GM12878 (cell line): ENCODE results near the gene CELF2. TPM values are rescaled to one million over a fixed set of nuclear protein-coding genes. Genes with fewer than 3 reads are reported as not detected.

Source experiments
- ATAC-seq: fragments of 200-7000 bp; cut with Tn5 transposase; 3 replicates; pipeline ENCODE4 v1.9.1; 2020; ENCODE audit warnings: mild to moderate bottlenecking, moderate library complexity
- BruUV-seq: library from RNA; stranded (reverse); fragments of 400-500 nt; replicated peaks from 2 replicates; lab custom pipeline; 2021; lab: Mats Ljungman, UMichigan
- CTCF ChIA-PET: fragments of 300-600 bp; sonication (Branson Sonifier 250); formaldehyde crosslinking; extraction: SDS; loops from one replicate; lab custom pipeline; 2021; ENCODE audit warnings: inconsistent platforms; lab: Yijun Ruan, JAX
- POLR2A ChIA-PET: fragments of 350-600 bp; formaldehyde crosslinking; extraction: SDS; loops from one replicate; lab custom pipeline; 2021; ENCODE audit warnings: inconsistent platforms; lab: Charles Lee
- RAD21 ChIA-PET: fragments of 300-600 bp; sonication (Branson Sonifier 250); formaldehyde crosslinking; loops from one replicate; lab custom pipeline; 2023; ENCODE audit warnings: antibody characterized with exemption; ENCODE audit not compliant: unreplicated experiment; lab: Charles Lee
- SMC1A ChIA-PET: fragments of 300-600 bp; sonication (Branson Sonifier 250); formaldehyde crosslinking; loops from one replicate; lab custom pipeline; 2023; ENCODE audit not compliant: unreplicated experiment, uncharacterized antibody; lab: Charles Lee
- DNase-seq: peaks from one replicate; pipeline ENCODE4 v3.0.0-alpha.2; 2011; ENCODE audit warnings: low read depth, low spot score
- FAIRE-seq: peaks from 3 replicates; lab custom pipeline; 2011; peaks lifted over from hg19 to GRCh38; lab: Jason Lieb, UNC
- H2AFZ ChIP-seq: 2 replicates; pipeline ENCODE4 v1.6.0; 2011; ENCODE audit warnings: low read depth, low read length, control low read depth; ENCODE audit not compliant: control insufficient read depth
- H3K27ac ChIP-seq: 2 replicates; pipeline ENCODE4 v1.5.1; 2011; ENCODE audit warnings: control low read depth; ENCODE audit not compliant: control insufficient read depth, insufficient read depth
- H3K27me3 ChIP-seq, 2 experiments: replicated peaks in 1 of 2; 2 replicates each; pipeline versions ENCODE4 v1.6.0 to v1.6.1; 2011; ENCODE audit warnings: low read length in 1 of 2; ENCODE audit not compliant: control insufficient read depth in 2 of 2, insufficient read depth in 2 of 2
- H3K36me3 ChIP-seq, 2 experiments: 2 replicates each; pipeline ENCODE4 v1.5.1; 2011; ENCODE audit warnings: low read length in 1 of 2; ENCODE audit not compliant: control insufficient read depth in 2 of 2, insufficient read depth in 2 of 2
- H3K4me1 ChIP-seq: 2 replicates; pipeline ENCODE4 v1.6.1; 2011; ENCODE audit warnings: mild to moderate bottlenecking, low read length, moderate library complexity, mixed read lengths; ENCODE audit not compliant: control insufficient read depth, insufficient read depth
- H3K4me2 ChIP-seq: 2 replicates; pipeline ENCODE4 v1.6.0; 2011; ENCODE audit warnings: control low read depth; ENCODE audit not compliant: control insufficient read depth, insufficient read depth
- H3K4me3 ChIP-seq: fragments of 200-600 bp; sonication (generic); 2 replicates; pipeline ENCODE4 v1.5.1; 2016
- H3K79me2 ChIP-seq: 2 replicates; pipeline ENCODE4 v1.6.0; 2011; ENCODE audit warnings: low read length; ENCODE audit not compliant: control insufficient read depth, insufficient read depth
- H3K9ac ChIP-seq: 2 replicates; pipeline ENCODE4 v1.8.0; 2011; ENCODE audit warnings: low read length, control low read depth, mixed read lengths; ENCODE audit not compliant: control insufficient read depth, insufficient read depth
- H3K9me3 ChIP-seq: replicated peaks from 3 replicates; pipeline ENCODE4 v1.5.1; 2011; ENCODE audit warnings: mild to moderate bottlenecking, low read length; ENCODE audit not compliant: control insufficient read depth, insufficient read depth
- H4K20me1 ChIP-seq: 2 replicates; pipeline ENCODE4 v1.6.0; 2011; ENCODE audit not compliant: control insufficient read depth, insufficient read depth
- ASH2L ChIP-seq: fragments of 300-600, 200-600 bp; sonication (generic); IDR thresholded peaks from 2 replicates; pipeline ENCODE4 v1.6.1; 2017; ENCODE audit warnings: low read depth, mild to moderate bottlenecking, borderline replicate concordance
- BCLAF1 ChIP-seq: fragments of 450-650 bp; IDR thresholded peaks from 2 replicates; pipeline ENCODE4 v1.6.1; 2017; ENCODE audit warnings: antibody characterized with exemption, mild to moderate bottlenecking, moderate library complexity
- FOXK2 ChIP-seq: fragments of 450-650 bp; IDR thresholded peaks from 2 replicates; pipeline ENCODE4 v1.6.1; 2017; ENCODE audit warnings: mild to moderate bottlenecking, moderate library complexity
- GATAD2B ChIP-seq: fragments of 450-650 bp; conservative IDR thresholded peaks from 2 replicates; pipeline ENCODE4 v1.6.1; 2017; ENCODE audit warnings: low read depth, mild to moderate bottlenecking, moderate library complexity
- HCFC1 ChIP-seq: fragments of 150-350 bp; IDR thresholded peaks from 2 replicates; pipeline ENCODE4 v1.6.1; 2014; ENCODE audit warnings: low read length
- IRF5 ChIP-seq: fragments of 450-650 bp; IDR thresholded peaks from 2 replicates; pipeline ENCODE4 v1.6.1; 2017; ENCODE audit warnings: borderline replicate concordance
- NFIC ChIP-seq: IDR thresholded peaks from 2 replicates; pipeline ENCODE4 v1.6.1; 2012; ENCODE audit warnings: low read depth, mild to moderate bottlenecking, inconsistent platforms, low read length, moderate library complexity
- RBBP5 ChIP-seq: fragments of 200-600 bp; sonication (generic); conservative IDR thresholded peaks from 2 replicates; pipeline ENCODE4 v1.6.1; 2016
- SREBF2 ChIP-seq: IDR thresholded peaks from 2 replicates; pipeline ENCODE4 v1.6.1; 2012; ENCODE audit warnings: mild to moderate bottlenecking, low read length
- ZBTB4 ChIP-seq: fragments of 450-650 bp; formaldehyde crosslinking; IDR thresholded peaks from 2 replicates; pipeline ENCODE4 v1.4.0; 2022; ENCODE audit warnings: mild to moderate bottlenecking, moderate library complexity
- ZNF24 ChIP-seq: fragments of 450-650 bp; IDR thresholded peaks from 2 replicates; pipeline ENCODE4 v1.6.1; 2017; ENCODE audit warnings: antibody characterized with exemption, mild to moderate bottlenecking
- WGBS: methylation state at CpG from one replicate; pipeline ENCODE4 v1.1.6; 2016; ENCODE audit warnings: low lambda C conversion rate; ENCODE audit not compliant: insufficient replicate concordance, insufficient coverage; ENCODE audit errors: missing lambda C conversion rate; 5-methylcytosine and 5-hydroxymethylcytosine counted together
- in situ Hi-C: fragments of 300-500 bp; cut with MboI; formaldehyde crosslinking; loops from 9 replicates; pipeline ENCODE4 v1.14.3; 2018; ENCODE audit warnings: mixed read lengths
- intact Hi-C: fragments of 100-400 bp; cut with micrococcal nuclease; formaldehyde crosslinking; loops from one replicate; pipeline ENCODE4 v1.14.2; 2022; ENCODE audit not compliant: unreplicated experiment
- polyA plus RNA-seq, 11 experiments: library from polyadenylated mRNA; depleted of rRNA in 4 of 11; unstranded in 6 of 11; stranded (reverse) in 5 of 11; fragments of >200 nt; fragmentation: Nextera tagmentation in 4 of 11; fragmentation: Illumina TruSeq in 1 of 11; extraction: Ambion mirVana in 4 of 11; extraction: Trizol in 1 of 11; gene quantifications; 1 replicate in 1 of 11; 2 replicates in 10 of 11; pipeline versions ENCODE4 v1.2.1 to v1.2.3, GENCODE V29; 2011 to 2016; ENCODE audit warnings: inconsistent platforms in 2 of 11, missing spikeins in 2 of 11, low read depth in 1 of 11
- total RNA-seq, 4 experiments: library from RNA; depleted of rRNA in 3 of 4; stranded (reverse); fragments of >200 nt in 3 of 4; fragmentation: Illumina TruSeq in 1 of 4; extraction: Trizol in 1 of 4; gene quantifications; 2 replicates each; pipeline versions ENCODE4 v1.2.1 to v1.2.3, GENCODE V29; 2013 to 2021
- TF ChIP-seq, protein P1 (sequence below): fragments of 450-650 bp; IDR thresholded peaks from 2 replicates; pipeline ENCODE4 v1.6.1; 2016; ENCODE audit warnings: mild to moderate bottlenecking, moderate library complexity, borderline replicate concordance

The CELF2 gene
- total and polyA plus RNA-seq, 10 of the 15 experiments (the other 5 are each of a cell fraction or from before 2014, with no cell fraction given): 20.8 to 129 (median 86.3) TPM

DNA sequence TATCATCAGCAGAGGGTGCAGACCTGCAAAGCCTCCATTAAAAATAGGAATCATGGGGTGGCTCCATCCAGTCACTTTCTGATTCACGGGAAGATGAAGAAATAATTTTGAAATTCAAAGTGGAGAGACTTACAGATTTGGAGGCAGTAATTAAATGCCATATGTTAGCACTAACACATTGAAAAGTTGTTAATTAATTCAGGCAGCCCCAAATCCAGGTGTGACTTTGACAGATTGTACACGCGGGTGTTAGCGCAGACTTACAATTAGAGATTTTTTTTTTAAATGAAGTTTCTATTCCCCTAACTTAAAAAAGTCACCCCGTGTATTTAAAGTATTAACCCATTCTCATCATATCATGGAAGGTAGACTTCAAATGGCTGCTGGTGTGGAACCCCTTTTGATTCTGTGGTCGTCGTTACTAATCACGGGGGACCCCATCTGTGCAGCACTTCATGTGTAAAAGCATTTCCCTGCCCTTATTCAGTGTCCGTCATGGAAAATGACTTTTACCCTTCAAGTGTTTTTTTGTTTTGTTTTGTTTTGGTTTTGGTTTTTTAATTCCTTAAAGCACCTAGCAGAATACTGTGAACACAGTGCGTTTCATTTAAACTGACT, 235.8 kb downstream of the CELF2 start:
- no peak for FAIRE-seq
- no peaks in the 10 kb centered on the region for H4K20me1 ChIP-seq
- RAD21 ChIA-PET: interaction anchor here (1.4 kb wide), 1 partner anchor 8 kb away, joined by 3 read pairs; no protein-coding TSS in a partner anchor
- no peak for TF ChIP-seq RBBP5
- no peak for TF ChIP-seq ZNF24
- TF ChIP-seq, protein P1, sequence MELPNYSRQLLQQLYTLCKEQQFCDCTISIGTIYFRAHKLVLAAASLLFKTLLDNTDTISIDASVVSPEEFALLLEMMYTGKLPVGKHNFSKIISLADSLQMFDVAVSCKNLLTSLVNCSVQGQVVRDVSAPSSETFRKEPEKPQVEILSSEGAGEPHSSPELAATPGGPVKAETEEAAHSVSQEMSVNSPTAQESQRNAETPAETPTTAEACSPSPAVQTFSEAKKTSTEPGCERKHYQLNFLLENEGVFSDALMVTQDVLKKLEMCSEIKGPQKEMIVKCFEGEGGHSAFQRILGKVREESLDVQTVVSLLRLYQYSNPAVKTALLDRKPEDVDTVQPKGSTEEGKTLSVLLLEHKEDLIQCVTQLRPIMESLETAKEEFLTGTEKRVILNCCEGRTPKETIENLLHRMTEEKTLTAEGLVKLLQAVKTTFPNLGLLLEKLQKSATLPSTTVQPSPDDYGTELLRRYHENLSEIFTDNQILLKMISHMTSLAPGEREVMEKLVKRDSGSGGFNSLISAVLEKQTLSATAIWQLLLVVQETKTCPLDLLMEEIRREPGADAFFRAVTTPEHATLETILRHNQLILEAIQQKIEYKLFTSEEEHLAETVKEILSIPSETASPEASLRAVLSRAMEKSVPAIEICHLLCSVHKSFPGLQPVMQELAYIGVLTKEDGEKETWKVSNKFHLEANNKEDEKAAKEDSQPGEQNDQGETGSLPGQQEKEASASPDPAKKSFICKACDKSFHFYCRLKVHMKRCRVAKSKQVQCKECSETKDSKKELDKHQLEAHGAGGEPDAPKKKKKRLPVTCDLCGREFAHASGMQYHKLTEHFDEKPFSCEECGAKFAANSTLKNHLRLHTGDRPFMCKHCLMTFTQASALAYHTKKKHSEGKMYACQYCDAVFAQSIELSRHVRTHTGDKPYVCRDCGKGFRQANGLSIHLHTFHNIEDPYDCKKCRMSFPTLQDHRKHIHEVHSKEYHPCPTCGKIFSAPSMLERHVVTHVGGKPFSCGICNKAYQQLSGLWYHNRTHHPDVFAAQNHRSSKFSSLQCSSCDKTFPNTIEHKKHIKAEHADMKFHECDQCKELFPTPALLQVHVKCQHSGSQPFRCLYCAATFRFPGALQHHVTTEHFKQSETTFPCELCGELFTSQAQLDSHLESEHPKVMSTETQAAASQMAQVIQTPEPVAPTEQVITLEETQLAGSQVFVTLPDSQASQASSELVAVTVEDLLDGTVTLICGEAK: no peak
- no peak for TF ChIP-seq GATAD2B
- no peak for TF ChIP-seq IRF5
- TF ChIP-seq ZBTB4: no peak
- TF ChIP-seq HCFC1: no peak
- no peak for TF ChIP-seq FOXK2
- TF ChIP-seq NFIC: no peak
- TF ChIP-seq ASH2L: no peak
- no peak for TF ChIP-seq SREBF2
- no peak for TF ChIP-seq BCLAF1

More for the DNA sequence above, 235.8 kb downstream of the CELF2 start:
- Histone ChIP-seq H3K9ac (no peak overlapping the region), H3K27me3 (no peaks in the 10 kb centered on the region), H3K27ac (no peak overlapping the region), H3K4me2 (no peak overlapping the region), H3K4me3 (no peak overlapping the region), H3K79me2 (peaks cover 51% of the 10 kb centered on the region), H3K9me3 (no peaks in the 10 kb centered on the region), H3K36me3 (peaks cover 32 to 64% of the 10 kb centered on the region in 2 experiments), H3K4me1 (peaks cover 47% of the 10 kb centered on the region), H2AFZ (no peak overlapping the region)
- ATAC-seq (no peak), DNase-seq (no peak)
- SMC1A ChIA-PET: interaction anchor here (0.7 to 4.1 kb wide), 2 partner anchors 11 to 74 kb away, joined by 3 to 12 read pairs; no protein-coding TSS in a partner anchor
- intact Hi-C loops (no loop called here), in situ Hi-C loops (loop anchor here (25.0 kb wide), 1 partner anchor 1641 kb away; no protein-coding TSS in a partner anchor)
- no TSS peak for BruUV-seq
- CTCF ChIA-PET: interaction anchor here (2.1 kb wide), 1 partner anchor 17 kb away, joined by 12 read pairs; no protein-coding TSS in a partner anchor
- 91% methylated on average over 10 of the region's 10 CpGs for WGBS
- POLR2A ChIA-PET: no interaction called here
